ENCODE measurements around the gene CYP2B6. TPM values are rescaled to one million over a fixed set of nuclear protein-coding genes. Genes with fewer than 3 reads are reported as not detected.

Gene CYP2B6
- polyA plus RNA-seq, 2 of the 4 experiments (the other 2 are of a cell fraction): not detected

DNA sequence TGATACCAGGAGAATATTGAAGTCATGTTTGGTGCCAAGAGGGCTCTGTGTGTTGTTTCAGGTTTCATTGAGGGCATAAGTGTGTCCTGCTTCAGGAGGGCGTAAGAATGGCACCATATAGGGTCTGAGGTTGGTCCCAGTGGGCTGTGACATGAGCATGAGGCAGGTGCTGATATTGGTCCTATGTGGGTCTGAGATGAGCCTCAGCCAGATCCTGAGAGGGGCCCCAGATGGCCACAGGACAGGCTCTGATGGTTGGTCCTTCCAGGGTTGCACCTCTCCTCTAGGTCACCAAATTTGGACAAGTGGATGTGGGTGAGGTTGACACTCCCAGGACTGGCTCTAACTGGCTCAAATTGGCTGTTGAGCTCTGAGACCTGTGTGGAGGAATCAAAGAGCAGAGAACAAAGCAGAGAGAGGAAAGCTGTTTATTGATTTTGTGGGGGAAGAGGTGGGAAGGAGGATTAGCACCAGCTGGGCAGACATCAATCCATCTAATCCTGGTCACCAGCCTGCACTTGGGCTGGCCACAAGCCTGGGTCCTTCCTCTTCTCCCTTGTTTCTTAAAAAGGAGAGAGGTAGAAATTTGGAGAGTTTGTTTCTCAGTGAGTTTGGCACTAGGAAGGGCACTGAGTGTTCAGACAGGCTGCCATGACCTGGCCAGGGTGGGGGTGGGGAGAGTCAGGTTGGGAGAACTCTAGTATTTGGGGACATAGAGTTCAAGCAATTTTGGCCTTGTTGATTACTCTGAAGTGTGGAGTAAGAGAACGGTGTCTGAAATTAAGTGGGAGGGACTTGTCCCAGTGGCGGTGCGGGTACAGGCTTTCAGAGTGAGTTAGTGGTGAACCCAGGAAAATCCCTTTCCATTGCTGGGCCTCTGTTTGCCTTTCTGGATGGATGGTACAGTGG lies 38.7 kb downstream of the CYP2B6 start:
- DNase-seq (ENCODE audit: low read depth in 1 of 2, low spot score in 1 of 2) (no peak), ATAC-seq (no peak), FAIRE-seq (peak; percentile 36)
- peaks cover 15% of the 10 kb centered on the region for H3K9me3 ChIP-seq
- no peak overlapping the region for H3K4me3 ChIP-seq
- TF ChIP-seq SMC3 (IDR thresholded peaks at IDR 0.05) (no peak), POLR2AphosphoS2 (conservative IDR thresholded peaks at IDR 0.05; ENCODE audit: low read length) (no peak), HOXB5 (CRISPR knock-in tag; IDR thresholded peaks at IDR 0.05) (no peak), ZNF302 (CRISPR knock-in tag; IDR thresholded peaks at IDR 0.05) (no peak), PHF8 (IDR thresholded peaks at IDR 0.05; ENCODE audit: borderline replicate concordance, low read depth) (no peak), MAFK (IDR thresholded peaks at IDR 0.05; ENCODE audit: partially characterized antibody) (no peak), RNF2 (IDR thresholded peaks at IDR 0.05; ENCODE audit: borderline replicate concordance, low read depth) (no peak), SREBF2 (IDR thresholded peaks at IDR 0.05) (no peak), EP300 (IDR thresholded peaks at IDR 0.05) (no peak)
- H3K4me2 ChIP-seq: no peak overlapping the region
- H3K4me1 ChIP-seq: no peaks in the 10 kb centered on the region
- no peak overlapping the region for H3K27ac ChIP-seq
- ChIA-PET CTCF (no interaction called here), POLR2A (no interaction called here)
- WGBS (ENCODE audit: missing lambda C conversion rate): 71% methylated on average over 4 of the region's 4 CpGs

- DNase-seq (ENCODE audit: low read depth in 1 of 2, low spot score in 1 of 2) (peak in 1 of 2 experiments; percentile 26), FAIRE-seq (peak; percentile 98), ATAC-seq (peak in 1 of 2 experiments; percentile 47; a peak in 3 of 6 replicates)
- CTCF ChIA-PET: no interaction called here
- Histone ChIP-seq H3K4me3 (no peak overlapping the region), H3K4me2 (no peak overlapping the region), H3K9me3 (peaks cover 15% of the 10 kb centered on the region), H3K4me1 (no peaks in the 10 kb centered on the region), H3K27ac (no peak overlapping the region)
- WGBS (ENCODE audit: missing lambda C conversion rate): 49% methylated on average over 6 of the region's 6 CpGs
- no peak for TF ChIP-seq KDM1A (IDR thresholded peaks at IDR 0.05; ENCODE audit: low read depth)
- TF ChIP-seq RAD21 (conservative IDR thresholded peaks at IDR 0.05 in 1 of 2, IDR thresholded peaks at IDR 0.05 in 1 of 2): peak; percentile 32 to 34; a peak in 2 of 5 replicates
- no peak for TF ChIP-seq ZFP36 (IDR thresholded peaks at IDR 0.05; ENCODE audit: borderline replicate concordance, partially characterized antibody)
- TF ChIP-seq JUN (IDR thresholded peaks at IDR 0.05): no peak
- TF ChIP-seq, protein P1, sequence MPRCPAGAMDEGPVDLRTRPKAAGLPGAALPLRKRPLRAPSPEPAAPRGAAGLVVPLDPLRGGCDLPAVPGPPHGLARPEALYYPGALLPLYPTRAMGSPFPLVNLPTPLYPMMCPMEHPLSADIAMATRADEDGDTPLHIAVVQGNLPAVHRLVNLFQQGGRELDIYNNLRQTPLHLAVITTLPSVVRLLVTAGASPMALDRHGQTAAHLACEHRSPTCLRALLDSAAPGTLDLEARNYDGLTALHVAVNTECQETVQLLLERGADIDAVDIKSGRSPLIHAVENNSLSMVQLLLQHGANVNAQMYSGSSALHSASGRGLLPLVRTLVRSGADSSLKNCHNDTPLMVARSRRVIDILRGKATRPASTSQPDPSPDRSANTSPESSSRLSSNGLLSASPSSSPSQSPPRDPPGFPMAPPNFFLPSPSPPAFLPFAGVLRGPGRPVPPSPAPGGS (IDR thresholded peaks at IDR 0.05): no peak
- TF ChIP-seq EHF (CRISPR knock-in tag; IDR thresholded peaks at IDR 0.05): no peak
- no peak for TF ChIP-seq ZNF302 (CRISPR knock-in tag; IDR thresholded peaks at IDR 0.05)
- POLR2A ChIA-PET: no interaction called here
Observed at GRCh38 chr19:41030651-41031050, 39.6 kb downstream of the CYP2B6 start.

GRCh38 chr19:41031916-41032315 lies 40.8 kb downstream of the CYP2B6 start:
- no peak for ATAC-seq
- no peak for FAIRE-seq
- CTCF ChIA-PET: interaction anchor here (0.6 to 1.4 kb wide), 4 partner anchors 9 to 112 kb away, joined by 3 to 4 read pairs (median 3); no protein-coding TSS in a partner anchor
- Histone ChIP-seq H3K27ac (no peak overlapping the region), H3K4me1 (no peaks in the 10 kb centered on the region), H3K9me3 (peaks cover 15% of the 10 kb centered on the region), H3K4me2 (no peak overlapping the region), H3K4me3 (no peak overlapping the region)
- no peak for DNase-seq (ENCODE audit: low read depth in 1 of 2, low spot score in 1 of 2)
- WGBS (ENCODE audit: missing lambda C conversion rate): 51% methylated on average over 2 of the region's 2 CpGs
- POLR2A ChIA-PET: no interaction called here
- TF ChIP-seq TP53 (CRISPR knock-in tag; IDR thresholded peaks at IDR 0.05) (no peak), EHF (CRISPR knock-in tag; IDR thresholded peaks at IDR 0.05) (no peak), MAZ (IDR thresholded peaks at IDR 0.05; ENCODE audit: borderline replicate concordance, low read depth, low read length) (no peak), ZC3H11A (IDR thresholded peaks at IDR 0.05) (no peak), CHD4 (IDR thresholded peaks at IDR 0.05; ENCODE audit: borderline replicate concordance) (no peak), FOSB (CRISPR knock-in tag; IDR thresholded peaks at IDR 0.05) (no peak), CEBPB (IDR thresholded peaks at IDR 0.05) (no peak), HOXB5 (CRISPR knock-in tag; IDR thresholded peaks at IDR 0.05) (no peak), ATOH8 (CRISPR knock-in tag; IDR thresholded peaks at IDR 0.05; ENCODE audit: low read depth) (no peak), CHD2 (IDR thresholded peaks at IDR 0.05; ENCODE audit: low read length, partially characterized antibody) (no peak), MYC (IDR thresholded peaks at IDR 0.05; ENCODE audit: borderline replicate concordance, low read length) (no peak), ESRRA (IDR thresholded peaks at IDR 0.05; ENCODE audit: borderline replicate concordance, low read length) (no peak), TFCP2L1 (CRISPR knock-in tag; IDR thresholded peaks at IDR 0.05) (no peak), HOXA7 (CRISPR knock-in tag; IDR thresholded peaks at IDR 0.05) (no peak), NPAS2 (CRISPR knock-in tag; IDR thresholded peaks at IDR 0.05; ENCODE audit: borderline replicate concordance) (no peak)
- TF ChIP-seq, protein P1 (IDR thresholded peaks at IDR 0.05): no peak
- TF ChIP-seq, protein P2, sequence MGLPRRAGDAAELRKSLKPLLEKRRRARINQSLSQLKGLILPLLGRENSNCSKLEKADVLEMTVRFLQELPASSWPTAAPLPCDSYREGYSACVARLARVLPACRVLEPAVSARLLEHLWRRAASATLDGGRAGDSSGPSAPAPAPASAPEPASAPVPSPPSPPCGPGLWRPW (IDR thresholded peaks at IDR 0.05): no peak
- TF ChIP-seq, protein P3, sequence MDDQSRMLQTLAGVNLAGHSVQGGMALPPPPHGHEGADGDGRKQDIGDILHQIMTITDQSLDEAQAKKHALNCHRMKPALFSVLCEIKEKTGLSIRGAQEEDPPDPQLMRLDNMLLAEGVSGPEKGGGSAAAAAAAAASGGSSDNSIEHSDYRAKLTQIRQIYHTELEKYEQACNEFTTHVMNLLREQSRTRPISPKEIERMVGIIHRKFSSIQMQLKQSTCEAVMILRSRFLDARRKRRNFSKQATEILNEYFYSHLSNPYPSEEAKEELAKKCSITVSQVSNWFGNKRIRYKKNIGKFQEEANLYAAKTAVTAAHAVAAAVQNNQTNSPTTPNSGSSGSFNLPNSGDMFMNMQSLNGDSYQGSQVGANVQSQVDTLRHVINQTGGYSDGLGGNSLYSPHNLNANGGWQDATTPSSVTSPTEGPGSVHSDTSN (IDR thresholded peaks at IDR 0.05): no peak

Data from A549 (cell line).